Measurements from ENCODE around the gene CCR8.

DNA sequence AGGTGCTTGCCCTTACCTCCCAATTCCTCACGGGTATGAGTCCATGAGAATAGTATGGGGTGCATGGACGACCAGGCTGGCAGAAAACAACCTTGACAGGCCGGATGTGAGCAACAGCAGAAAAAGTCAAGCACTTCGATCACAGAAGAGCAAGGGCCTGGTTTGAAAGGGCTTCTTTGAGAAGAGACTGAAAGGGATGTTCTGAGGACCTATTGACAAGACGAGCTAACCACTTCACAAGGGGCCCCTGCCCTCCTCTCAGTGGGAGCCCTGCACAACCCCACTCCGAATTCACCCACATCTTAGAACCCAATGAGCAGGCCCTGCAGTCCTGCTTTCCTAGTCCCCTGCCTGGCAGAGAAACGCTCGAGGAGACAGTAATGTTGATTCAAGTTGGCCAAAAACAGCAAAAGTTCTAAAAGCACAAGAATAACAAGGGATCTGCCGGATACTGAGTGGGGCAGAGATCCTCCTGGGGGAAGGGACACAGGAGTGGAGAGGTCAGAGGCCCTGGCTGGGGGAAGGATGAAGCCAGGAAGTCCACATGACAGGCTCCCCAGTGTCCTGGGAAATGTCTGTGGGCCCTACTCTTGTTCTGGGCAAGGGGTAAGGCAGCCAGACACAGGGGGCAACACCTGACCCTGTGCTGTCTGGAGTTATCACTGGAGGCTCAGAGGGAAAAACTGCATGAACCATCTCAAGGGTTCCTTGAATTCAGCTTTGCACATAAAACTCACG is 34.9 kb upstream of the CCR8 start:
- TF ChIP-seq CTCF (conservative IDR thresholded peaks at IDR 0.05; ENCODE audit: low read length), result no peak
- no peak for TF ChIP-seq EZH2phosphoT487 (IDR thresholded peaks at IDR 0.05; ENCODE audit: borderline replicate concordance)

Measured in Loucy (cell line).